Heart right ventricle (tissue), 16 donors: ENCODE measurements around the gene SLC4A5. TPM values are rescaled to one million over a fixed set of nuclear protein-coding genes. Genes with fewer than 3 reads are reported as not detected.
"Not testable (repeated sequence)": the region's sequence is repeated elsewhere in the genome, so short reads cannot be mapped to it uniquely, and the experiment has no call there.

Experiments
- ATAC-seq, 8 donors: fragments of 200-7000 bp; cut with Tn5 transposase; one replicate each; pipeline ENCODE4 v1.9.1; 2020; ENCODE audit warnings: mild to moderate bottlenecking in 8 of 8, moderate library complexity in 8 of 8, moderate number of reproducible peaks in 1 of 8
- DNase-seq, 2 donors: peaks; one replicate each; pipeline ENCODE4 v3.0.0-alpha.2; 2020
- H3K27ac ChIP-seq, 10 donors: fragments of 200-600 bp; sonication (generic) in 2 of 10; one replicate each; pipeline versions ENCODE4 v1.5.0 to v1.8.0; 2020 to 2022; ENCODE audit warnings: mild to moderate bottlenecking in 3 of 10
- H3K27me3 ChIP-seq, 7 donors: fragments of 200-600 bp; one replicate each; pipeline ENCODE4 v1.8.0; 2021 to 2022; ENCODE audit warnings: mild to moderate bottlenecking in 2 of 7
- H3K36me3 ChIP-seq, 9 donors: fragments of 200-600 bp; sonication (generic) in 1 of 9; one replicate each; pipeline versions ENCODE4 v1.5.0 to v1.8.0; 2020 to 2022; ENCODE audit warnings: mild to moderate bottlenecking in 2 of 9
- H3K4me1 ChIP-seq, 9 donors: fragments of 200-600 bp; sonication (generic) in 1 of 9; one replicate each; pipeline versions ENCODE4 v1.5.0 to v1.8.0; 2020 to 2022; ENCODE audit warnings: mild to moderate bottlenecking in 4 of 9
- H3K4me3 ChIP-seq, 10 donors: fragments of 200-600 bp; sonication (generic) in 2 of 10; one replicate each; pipeline versions ENCODE4 v1.5.0 to v1.8.0; 2020 to 2022; ENCODE audit warnings: mild to moderate bottlenecking in 7 of 10, moderate library complexity in 2 of 10
- H3K9me3 ChIP-seq, 11 donors: fragments of 200-600 bp in 10 of 11; sonication (generic) in 2 of 11; one replicate each; pipeline versions ENCODE4 v1.5.0 to v1.8.0; 2013 to 2022; ENCODE audit warnings: mild to moderate bottlenecking in 2 of 11, control low read depth in 1 of 11, moderate library complexity in 1 of 11
- CTCF ChIP-seq, 9 donors: fragments of 200-600 bp; sonication (generic) in 2 of 9; IDR thresholded peaks; one replicate each; pipeline versions ENCODE4 v1.5.0 to v1.8.0; 2021 to 2022; ENCODE audit warnings: antibody characterized with exemption in 9 of 9, mild to moderate bottlenecking in 5 of 9, moderate library complexity in 1 of 9
- WGBS, 2 donors: extraction: QIAGEN DNeasy Blood & Tissue Kit; methylation state at CpG; one replicate each; pipeline ENCODE4 v1.1.7; 2013; ENCODE audit warnings: inconsistent platforms in 1 of 2; 5-methylcytosine and 5-hydroxymethylcytosine counted together
- intact Hi-C, 10 donors: fragments of 100-400 bp; cut with DNase I; formaldehyde crosslinking; loops; one replicate each; pipeline versions ENCODE4 v1.11.1 to v1.14.2; 2022
- polyA plus RNA-seq, 2 donors: library from polyadenylated mRNA; stranded (reverse); fragments of 200-250 nt; gene quantifications; one replicate each; pipeline ENCODE4 v1.2.3, GENCODE V29; 2013
- total RNA-seq, 10 donors: library from RNA; stranded (reverse); fragmentation: NEBNext Ultra II Directional in 3 of 10; extraction: Animal tissue kit (Norgen Biotek cat#: 25700) in 3 of 10; gene quantifications; one replicate each; pipeline versions ENCODE4 v1.2.1 to v1.2.4, GENCODE V29; 2021 to 2023
- donor health status: Arrhythmogenic right ventricular cardiomyopathy.
- donor health status: ischemic (EF 13 %, LVEDD 7.1; RV severe dilation, severe dysfunction).
- donor health status: healthy with polysubstance abuse.
- donor health status: DM: no; HTN: yes; CAD: no.
- donor health status: DM: no; HTN: no; CAD: no.
- donor health status: ischemic (EF 25% LVEDD 6.9; RV normal size, moderate dysfunction).
- donor health status: ischemic (EF 25% LVEDD 5.7; RV mildly dilated, moderate dysfunction).
- donor health status: healthy.
- donor health status: DM: yes; HTN: yes; CAD: no.
- donor health status: Ischemic cardiomyopathy.
- donor health status: ischemic (EF 35%, LVEDD 5.7; RV mildly dilated, moderate dysfunction).
- donor health status: nonischemic (EF 11% LVEDD 7.7; RV severe dilation, severe dysfunction).
- donor health status: DM: yes; HTN: yes; CAD: no.
- donor health status: PGD.
- donor health status: ischemic (EF 29% LVEDD 5.4; RV normal size, mild dysfunction).
- donor health status: nonischemic (EF 23%, LVEDD 6.1; RV moderate dilation, normal function).

Gene SLC4A5
- total and polyA plus RNA-seq, 12 donors, result 0.43 to 4.6 (median 1.9) TPM

GRCh38 chr2:74235041-74235440, 108.2 kb downstream of the SLC4A5 start:
- WGBS, 2 donors, result 90 to 93% methylated on average over 5 of the region's 5 CpGs
- H3K4me3 ChIP-seq, result no peak overlapping the region
- intact Hi-C loops, result no loop called here
- no peak for TF ChIP-seq CTCF (IDR thresholded peaks at IDR 0.05)
- H3K27me3 ChIP-seq, result no peaks in the 10 kb centered on the region
- DNase-seq (no peak), ATAC-seq (no peak)
- H3K9me3 ChIP-seq, result peaks cover 0 to 9% (median 0%) of the 10 kb centered on the region in 11 donors
- H3K4me1 ChIP-seq, result peaks cover 0 to 6% (median 0%) of the 10 kb centered on the region in 9 donors
- H3K36me3 ChIP-seq, result no peaks in the 10 kb centered on the region
- no peak overlapping the region for H3K27ac ChIP-seq

GRCh38 chr2:74233648-74234047, 109.6 kb downstream of the SLC4A5 start:
- ATAC-seq (no peak), DNase-seq (no peak)
- Histone ChIP-seq H3K4me1 (peaks cover 0 to 3% (median 0%) of the 10 kb centered on the region in 9 donors), H3K27me3 (no peaks in the 10 kb centered on the region), H3K27ac (no peak overlapping the region), H3K4me3 (no peak overlapping the region), H3K9me3 (peaks cover 0 to under 1% (median 0%) of the 10 kb centered on the region in 11 donors), H3K36me3 (no peaks in the 10 kb centered on the region)
- no peak for TF ChIP-seq CTCF (IDR thresholded peaks at IDR 0.05)
- intact Hi-C loops, result no loop called here

- Histone ChIP-seq H3K4me1 (peaks cover 0 to 7% (median 0%) of the 10 kb centered on the region in 9 donors), H3K27me3 (no peaks in the 10 kb centered on the region), H3K36me3 (no peaks in the 10 kb centered on the region), H3K9me3 (no peaks in the 10 kb centered on the region), H3K27ac (no peak overlapping the region), H3K4me3 (no peak overlapping the region)
- 96% methylated on average over 6 of the region's 6 CpGs for WGBS, 2 donors
- no peak for TF ChIP-seq CTCF (IDR thresholded peaks at IDR 0.05)
- ATAC-seq (no peak), DNase-seq (no peak)
- intact Hi-C loops, result no loop called here
Observed at GRCh38 chr2:74232426-74232825, 110.8 kb downstream of the SLC4A5 start.

- H3K36me3 ChIP-seq, ATAC-seq, intact Hi-C loops, H3K27me3 ChIP-seq, H3K9me3 ChIP-seq, H3K4me3 ChIP-seq, H3K27ac ChIP-seq, DNase-seq: not testable (repeated sequence)
- peaks cover 0 to 27% (median 0%) of the 10 kb centered on the region in 9 donors for H3K4me1 ChIP-seq
- 92 to 95% methylated on average over 5 of the region's 5 CpGs for WGBS, 2 donors
Observed at GRCh38 chr2:74229865-74230264, 113.4 kb downstream of the SLC4A5 start.

GRCh38 chr2:74228772-74229171, 114.4 kb downstream of the SLC4A5 start:
- H3K27me3 ChIP-seq, result no peaks in the 10 kb centered on the region
- intact Hi-C loops, result no loop called here
- H3K27ac ChIP-seq, result no peak overlapping the region
- no peak overlapping the region for H3K4me3 ChIP-seq
- 89 to 94% methylated on average over 4 of the region's 4 CpGs for WGBS, 2 donors
- no peaks in the 10 kb centered on the region for H3K36me3 ChIP-seq
- ATAC-seq (no peak), DNase-seq (no peak)
- no peak for TF ChIP-seq CTCF (IDR thresholded peaks at IDR 0.05)
- no peaks in the 10 kb centered on the region for H3K9me3 ChIP-seq
- H3K4me1 ChIP-seq, result peaks cover 0 to 27% (median under 1%) of the 10 kb centered on the region in 9 donors
